ENCODE data around the gene TWNK. TPM values are rescaled to one million over a fixed set of nuclear protein-coding genes. Genes with fewer than 3 reads are reported as not detected.

TWNK gene
- total RNA-seq, 1 experiment from 2014 or later = 38.7 TPM

- Mint-ChIP-seq H3K27me3 (ENCODE audit: low read depth) (peaks cover 80% of the 10 kb centered on the region), H3K4me3 (peak overlapping the region in 1 of 2 experiments; percentile 24; a peak in 1 of 5 replicates), H3K27ac (no peak overlapping the region; a peak in 1 of 7 replicates), H3K9me3 (no peaks in the 10 kb centered on the region; a peak in 1 of 5 replicates), H3K4me1 (peaks cover 24 to 35% of the 10 kb centered on the region in 2 experiments), H3K36me3 (ENCODE audit: insufficient read depth in 1 of 3, low read depth in 3 of 3) (no peaks in the 10 kb centered on the region)
- Histone ChIP-seq H4K20me1 (ENCODE audit: control insufficient read depth, insufficient read depth, insufficient read length) (no peaks in the 10 kb centered on the region), H2AFZ (ENCODE audit: low read length) (no peak overlapping the region), H4K5ac (ENCODE audit: insufficient read length, low read depth, low read length) (no peak overlapping the region), H3K27me3 (ENCODE audit: insufficient read depth, low read length) (peaks cover 17% of the 10 kb centered on the region; the same call in 1 of the 2 replicates), H3T11ph (ENCODE audit: low read length) (no peak overlapping the region), H3K9ac (ENCODE audit: extremely low read depth, insufficient read length, low read length) (no peak overlapping the region), H3K4me2 (ENCODE audit: insufficient read depth, insufficient read length, low read length) (no peak overlapping the region), H2BK120ac (ENCODE audit: low read depth, low read length, poor library complexity, severe bottlenecking) (no peak overlapping the region), H3K4ac (ENCODE audit: low read depth, low read length) (no peak overlapping the region), H3K4me1 (ENCODE audit: insufficient read depth, low read length) (no peaks in the 10 kb centered on the region), H2BK5ac (ENCODE audit: insufficient read length, low read length) (no peak overlapping the region), H3K9me3 (ENCODE audit: control insufficient read depth, low read depth, low read length) (no peaks in the 10 kb centered on the region), H3K23ac (ENCODE audit: insufficient read length, low read depth, low read length) (no peak overlapping the region), H3K27ac (ENCODE audit: insufficient read length, low read depth, low read length) (no peak overlapping the region), H3K79me1 (ENCODE audit: insufficient read depth, low read depth, low read length, poor library complexity, severe bottlenecking) (no peaks in the 10 kb centered on the region), H2BK12ac (ENCODE audit: insufficient read length, low read depth, low read length) (no peak overlapping the region), H3K18ac (ENCODE audit: insufficient read length, low read depth, low read length) (no peak overlapping the region), H3K14ac (ENCODE audit: insufficient read depth, low read length) (no peak overlapping the region), H4K8ac (replicated peaks; ENCODE audit: insufficient read length, low read depth, low read length) (no peak overlapping the region), H2BK15ac (ENCODE audit: low read depth, low read length) (no peak overlapping the region), H2BK20ac (ENCODE audit: low read depth, low read length, poor library complexity, severe bottlenecking) (no peak overlapping the region), H4K91ac (ENCODE audit: insufficient read length, low read depth, low read length) (no peak overlapping the region), H3K79me2 (ENCODE audit: insufficient read depth, low read length) (no peaks in the 10 kb centered on the region), H3K23me2 (ENCODE audit: insufficient read length, low read depth, low read length, poor library complexity, severe bottlenecking) (peaks cover 10% of the 10 kb centered on the region), H3K56ac (ENCODE audit: insufficient read length, low read depth, low read length) (no peak overlapping the region), H2AK5ac (ENCODE audit: insufficient read length, low read length) (no peak overlapping the region)
- no peak for TF ChIP-seq CTCF (conservative IDR thresholded peaks at IDR 0.05)
- no CpG with 5 or more reads among the region's 5 CpGs for WGBS (ENCODE audit: extremely low coverage, insufficient read length, low lambda C conversion rate)
- DNase-seq = no peak
Observed at GRCh38 chr10:101016814-101017213, 29.5 kb downstream of the TWNK start.
